NCI-H187 (cell line): Measurements from ENCODE around the gene IL21R.

Experiments
- DNase-seq, 2 experiments: peaks; one replicate each; lab custom pipeline; 2025; lab: John Stamatoyannopoulos, UW

IL21R gene

GRCh38 chr16:27401768-27402568, at the start of gene IL21R:
TSS of gene IL21R (plus strand) at chr16:27402174. CDS start at chr16:27430072, 27,898 bp downstream.
- no peak for DNase-seq

- DNase-seq: no peak
Measured at GRCh38 chr16:27353853-27354252, 48.1 kb upstream of the IL21R start.

- DNase-seq: no peak
Measured at GRCh38 chr16:27355610-27356009, 46.4 kb upstream of the IL21R start.

GRCh38 chr16:27356794-27357193, 45.2 kb upstream of the IL21R start:
- no peak for DNase-seq

- no peak for DNase-seq
Measured at GRCh38 chr16:27359051-27359450, 42.9 kb upstream of the IL21R start.

GRCh38 chr16:27359615-27360014, 42.4 kb upstream of the IL21R start:
- DNase-seq: no peak

GRCh38 chr16:27361987-27362386, 40.0 kb upstream of the IL21R start:
- no peak for DNase-seq

GRCh38 chr16:27362570-27363245, 39.3 kb upstream of the IL21R start:
- no peak for DNase-seq

GRCh38 chr16:27363246-27363632, 38.7 kb upstream of the IL21R start:
- DNase-seq: no peak

- DNase-seq: no peak
Measured at GRCh38 chr16:27363797-27364196, 38.2 kb upstream of the IL21R start.

- DNase-seq: no peak
Measured at GRCh38 chr16:27364493-27365141, 37.4 kb upstream of the IL21R start.

GRCh38 chr16:27365142-27366089, 36.6 kb upstream of the IL21R start:
- DNase-seq: no peak

GRCh38 chr16:27366687-27367460, 35.1 kb upstream of the IL21R start:
- DNase-seq: no peak

- DNase-seq: no peak
Measured at GRCh38 chr16:27367461-27368357, 34.3 kb upstream of the IL21R start.

- no peak for DNase-seq
Measured at GRCh38 chr16:27368358-27368722, 33.6 kb upstream of the IL21R start.

- DNase-seq: no peak
Measured at GRCh38 chr16:27369806-27370205, 32.2 kb upstream of the IL21R start.

- no peak for DNase-seq
Measured at GRCh38 chr16:27370318-27370717, 31.7 kb upstream of the IL21R start.

- DNase-seq: no peak
Measured at GRCh38 chr16:27373312-27373711, 28.7 kb upstream of the IL21R start.

- no peak for DNase-seq
Measured at GRCh38 chr16:27374221-27374803, 27.7 kb upstream of the IL21R start.
